ENCODE results near the gene ISCA2. TPM values are rescaled to one million over a fixed set of nuclear protein-coding genes. Genes with fewer than 3 reads are reported as not detected.
A peak's percentile ranks its signal among the peaks of the same experiment; 100 is the strongest.

Gene ISCA2
- total RNA-seq, 1 donor, result 8.7 TPM

DNA sequence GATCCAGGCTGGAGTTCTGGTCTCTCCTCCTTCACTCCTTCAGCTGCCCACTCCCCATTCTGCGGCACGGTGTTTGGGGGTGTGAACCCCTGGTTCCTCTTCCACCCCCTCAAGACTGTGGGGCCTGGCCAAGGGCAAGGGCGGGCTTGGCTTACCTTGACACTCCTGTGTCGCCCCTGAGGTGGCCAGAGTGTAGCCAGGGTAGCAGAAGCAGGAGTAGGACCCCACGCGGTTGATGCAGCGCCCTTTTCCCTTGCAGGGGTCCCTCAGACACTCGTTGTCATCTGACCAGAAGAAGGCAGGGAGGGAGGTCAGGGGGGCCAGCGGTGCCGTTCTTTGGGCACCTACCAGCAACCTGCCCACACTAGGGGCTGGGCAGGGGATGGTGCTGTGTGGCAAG, 28.2 kb downstream of the ISCA2 start:
- Histone ChIP-seq H3K27me3 (ENCODE audit: insufficient read depth, low read length) (no peaks in the 10 kb centered on the region), H3K4me3 (ENCODE audit: insufficient read depth, low read length) (no peak overlapping the region), H3K36me3 (ENCODE audit: insufficient read depth, low read length) (peaks cover 85% of the 10 kb centered on the region), H2AFZ (ENCODE audit: low read length) (no peak overlapping the region), H3K79me2 (ENCODE audit: insufficient read depth, low read length) (no peaks in the 10 kb centered on the region), H3K27ac (ENCODE audit: low read depth, low read length) (no peak overlapping the region), H3K9me3 (ENCODE audit: low read depth, low read length) (no peaks in the 10 kb centered on the region), H3K4me1 (ENCODE audit: insufficient read depth, low read length) (peaks cover 16% of the 10 kb centered on the region), H4K20me1 (ENCODE audit: insufficient read depth, low read length) (no peaks in the 10 kb centered on the region), H3K4me2 (ENCODE audit: insufficient read depth, low read length) (no peak overlapping the region)
- DNase-seq (ENCODE audit: insufficient read length, low spot score, missing footprints), result peak; percentile 5
- TF ChIP-seq, protein P1, sequence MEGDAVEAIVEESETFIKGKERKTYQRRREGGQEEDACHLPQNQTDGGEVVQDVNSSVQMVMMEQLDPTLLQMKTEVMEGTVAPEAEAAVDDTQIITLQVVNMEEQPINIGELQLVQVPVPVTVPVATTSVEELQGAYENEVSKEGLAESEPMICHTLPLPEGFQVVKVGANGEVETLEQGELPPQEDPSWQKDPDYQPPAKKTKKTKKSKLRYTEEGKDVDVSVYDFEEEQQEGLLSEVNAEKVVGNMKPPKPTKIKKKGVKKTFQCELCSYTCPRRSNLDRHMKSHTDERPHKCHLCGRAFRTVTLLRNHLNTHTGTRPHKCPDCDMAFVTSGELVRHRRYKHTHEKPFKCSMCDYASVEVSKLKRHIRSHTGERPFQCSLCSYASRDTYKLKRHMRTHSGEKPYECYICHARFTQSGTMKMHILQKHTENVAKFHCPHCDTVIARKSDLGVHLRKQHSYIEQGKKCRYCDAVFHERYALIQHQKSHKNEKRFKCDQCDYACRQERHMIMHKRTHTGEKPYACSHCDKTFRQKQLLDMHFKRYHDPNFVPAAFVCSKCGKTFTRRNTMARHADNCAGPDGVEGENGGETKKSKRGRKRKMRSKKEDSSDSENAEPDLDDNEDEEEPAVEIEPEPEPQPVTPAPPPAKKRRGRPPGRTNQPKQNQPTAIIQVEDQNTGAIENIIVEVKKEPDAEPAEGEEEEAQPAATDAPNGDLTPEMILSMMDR (IDR thresholded peaks at IDR 0.05; ENCODE audit: extremely low read depth, low read depth, low read length), result no peak

DNA sequence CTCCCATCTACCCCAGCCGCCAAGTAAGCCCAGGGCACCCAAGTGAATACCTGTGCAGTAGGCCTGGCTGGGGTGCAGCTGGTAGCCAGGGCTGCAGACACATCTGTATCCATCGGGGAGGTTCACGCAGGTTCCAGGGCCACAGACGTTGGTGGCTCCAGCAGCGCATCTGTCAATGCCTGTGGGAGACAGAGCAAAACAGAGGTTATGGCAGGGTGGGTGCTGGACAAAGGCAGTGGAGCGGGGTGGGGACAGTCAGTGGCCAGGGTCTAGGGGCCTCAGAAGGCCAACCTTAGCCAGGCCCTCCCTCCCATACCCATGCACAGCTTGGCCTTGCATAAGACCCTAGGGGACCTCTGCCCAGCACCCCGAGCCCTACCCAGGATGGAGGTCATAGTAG, 29.2 kb downstream of the ISCA2 start:
- no peaks in the 10 kb centered on the region for H3K79me2 ChIP-seq (ENCODE audit: insufficient read depth, low read length)
- no peak overlapping the region for H3K4me2 ChIP-seq (ENCODE audit: insufficient read depth, low read length)
- no peak overlapping the region for H2AFZ ChIP-seq (ENCODE audit: low read length)
- H3K4me1 ChIP-seq (ENCODE audit: insufficient read depth, low read length), result peaks cover 16% of the 10 kb centered on the region
- no peak overlapping the region for H3K27ac ChIP-seq (ENCODE audit: low read depth, low read length)
- H3K9me3 ChIP-seq (ENCODE audit: low read depth, low read length), result no peaks in the 10 kb centered on the region
- peaks cover 85% of the 10 kb centered on the region for H3K36me3 ChIP-seq (ENCODE audit: insufficient read depth, low read length)
- no peaks in the 10 kb centered on the region for H4K20me1 ChIP-seq (ENCODE audit: insufficient read depth, low read length)
- TF ChIP-seq, protein P1 (IDR thresholded peaks at IDR 0.05; ENCODE audit: extremely low read depth, low read depth, low read length), result no peak
- no peak overlapping the region for H3K4me3 ChIP-seq (ENCODE audit: insufficient read depth, low read length)
- H3K27me3 ChIP-seq (ENCODE audit: insufficient read depth, low read length), result no peaks in the 10 kb centered on the region
- DNase-seq (ENCODE audit: insufficient read length, low spot score, missing footprints), result no peak

DNA sequence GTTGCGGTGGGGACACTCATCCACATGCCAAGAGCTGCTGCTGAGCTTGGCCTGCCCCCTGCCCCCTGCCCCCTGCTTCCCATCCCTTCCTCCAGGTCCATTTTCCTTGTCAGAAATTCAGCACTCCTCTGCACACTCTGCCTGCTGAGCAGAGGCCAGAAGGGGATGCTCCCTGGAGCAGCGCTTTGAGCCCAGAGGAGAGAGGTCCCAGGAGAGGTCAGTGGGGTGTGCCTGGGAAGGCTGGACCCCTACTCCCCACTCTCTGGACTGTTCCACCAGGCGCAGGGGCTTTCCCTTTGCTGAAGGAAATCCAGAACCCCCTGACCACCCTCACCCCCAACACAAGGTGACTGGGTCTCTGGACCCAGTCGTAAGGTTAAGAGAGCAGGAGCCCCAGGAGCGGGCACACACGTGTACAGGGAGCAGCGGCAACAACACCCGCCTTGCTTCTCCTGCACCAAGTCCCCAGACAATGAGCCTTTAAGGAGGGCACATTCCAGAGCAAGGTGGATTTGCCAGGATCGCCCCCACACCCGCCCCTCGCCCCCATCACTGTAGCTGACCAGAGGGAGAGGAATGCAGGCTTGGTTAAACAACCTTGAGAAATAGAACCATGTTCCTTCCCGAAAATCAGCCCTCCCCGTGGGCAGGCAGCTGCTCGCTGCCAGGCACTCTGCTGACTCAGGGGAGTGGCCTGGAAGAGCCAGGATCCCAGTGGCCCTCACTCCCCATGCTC, 30.7 kb downstream of the ISCA2 start:
- H3K36me3 ChIP-seq (ENCODE audit: insufficient read depth, low read length), result peaks cover 85% of the 10 kb centered on the region
- no peak overlapping the region for H3K4me3 ChIP-seq (ENCODE audit: insufficient read depth, low read length)
- DNase-seq (ENCODE audit: insufficient read length, low spot score, missing footprints), result peak; percentile 91
- H3K27me3 ChIP-seq (ENCODE audit: insufficient read depth, low read length), result no peaks in the 10 kb centered on the region
- peak overlapping the region; percentile 53 for H3K27ac ChIP-seq (ENCODE audit: low read depth, low read length)
- H3K9me3 ChIP-seq (ENCODE audit: low read depth, low read length), result no peaks in the 10 kb centered on the region
- no peak overlapping the region for H2AFZ ChIP-seq (ENCODE audit: low read length)
- TF ChIP-seq, protein P1 (IDR thresholded peaks at IDR 0.05; ENCODE audit: extremely low read depth, low read depth, low read length), result no peak
- H4K20me1 ChIP-seq (ENCODE audit: insufficient read depth, low read length), result no peaks in the 10 kb centered on the region
- no peak overlapping the region for H3K4me2 ChIP-seq (ENCODE audit: insufficient read depth, low read length)
- peaks cover 16% of the 10 kb centered on the region for H3K4me1 ChIP-seq (ENCODE audit: insufficient read depth, low read length)
- no peaks in the 10 kb centered on the region for H3K79me2 ChIP-seq (ENCODE audit: insufficient read depth, low read length)

DNA sequence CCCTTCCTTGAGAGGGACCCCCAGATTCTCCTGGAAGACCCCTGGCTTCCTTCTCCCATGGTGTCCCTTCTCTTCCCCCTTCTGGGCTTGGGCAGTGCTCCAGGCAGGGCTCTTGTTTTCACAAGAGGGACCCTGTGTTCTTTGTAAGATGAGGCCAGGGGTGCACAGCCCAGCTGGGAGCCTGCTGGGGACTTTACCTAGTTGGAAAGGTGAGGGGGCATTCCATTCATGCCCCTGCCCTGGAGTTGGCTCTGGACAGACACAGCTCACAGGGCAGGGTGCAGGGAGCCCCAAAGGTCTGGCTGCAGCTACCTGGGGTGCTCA, 31.2 kb downstream of the ISCA2 start:
- peak overlapping the region; percentile 53 for H3K27ac ChIP-seq (ENCODE audit: low read depth, low read length)
- no peak overlapping the region for H3K4me3 ChIP-seq (ENCODE audit: insufficient read depth, low read length)
- H3K4me1 ChIP-seq (ENCODE audit: insufficient read depth, low read length), result peaks cover 16% of the 10 kb centered on the region
- no peak for DNase-seq (ENCODE audit: insufficient read length, low spot score, missing footprints)
- no peak overlapping the region for H3K4me2 ChIP-seq (ENCODE audit: insufficient read depth, low read length)
- no peaks in the 10 kb centered on the region for H4K20me1 ChIP-seq (ENCODE audit: insufficient read depth, low read length)
- no peaks in the 10 kb centered on the region for H3K9me3 ChIP-seq (ENCODE audit: low read depth, low read length)
- H3K79me2 ChIP-seq (ENCODE audit: insufficient read depth, low read length), result no peaks in the 10 kb centered on the region
- no peak overlapping the region for H2AFZ ChIP-seq (ENCODE audit: low read length)
- TF ChIP-seq, protein P1 (IDR thresholded peaks at IDR 0.05; ENCODE audit: extremely low read depth, low read depth, low read length), result no peak
- no peaks in the 10 kb centered on the region for H3K27me3 ChIP-seq (ENCODE audit: insufficient read depth, low read length)
- H3K36me3 ChIP-seq (ENCODE audit: insufficient read depth, low read length), result peaks cover 86% of the 10 kb centered on the region

All from osteoblast (primary cell).